HepG2 (cell line): ENCODE measurements around the gene CCDC158. TPM values are rescaled to one million over a fixed set of nuclear protein-coding genes. Genes with fewer than 3 reads are reported as not detected.

ENCODE experiments used
- AGO1 ChIP-seq: fragments of 200-400 bp; formaldehyde crosslinking; IDR thresholded peaks from 2 replicates; pipeline ENCODE4 v1.6.1; 2017; ENCODE audit warnings: mild to moderate bottlenecking, low read depth, low read length, moderate library complexity; ENCODE audit not compliant: poor library complexity, severe bottlenecking
- ARHGAP35 ChIP-seq: sonication (generic); formaldehyde crosslinking; IDR thresholded peaks from 2 replicates; pipeline ENCODE4 v1.9.0; 2022; ENCODE audit warnings: mild to moderate bottlenecking, inconsistent platforms, moderate library complexity, missing genetic modification reagents, borderline replicate concordance
- CCDC6 ChIP-seq: sonication (generic); formaldehyde crosslinking; IDR thresholded peaks from 2 replicates; pipeline ENCODE4 v1.8.1; 2022; ENCODE audit warnings: mild to moderate bottlenecking, missing genetic modification reagents, moderate library complexity
- FOXO1 ChIP-seq: sonication (generic); formaldehyde crosslinking; IDR thresholded peaks from 2 replicates; pipeline ENCODE4 v1.4.0; 2020; ENCODE audit warnings: missing genetic modification reagents
- HNF1B ChIP-seq: sonication (generic); formaldehyde crosslinking; IDR thresholded peaks from 2 replicates; pipeline ENCODE4 v1.5.1; 2020; ENCODE audit warnings: mild to moderate bottlenecking, moderate library complexity, missing genetic modification reagents
- KDM4B ChIP-seq: sonication (generic); formaldehyde crosslinking; IDR thresholded peaks from 2 replicates; pipeline ENCODE4 v1.4.0; 2020; ENCODE audit warnings: missing genetic modification reagents
- MIER3 ChIP-seq: IDR thresholded peaks from 2 replicates; pipeline ENCODE4 v1.6.1; 2016; ENCODE audit warnings: missing compliant biosample characterization, borderline replicate concordance
- MTERF4 ChIP-seq: sonication (generic); formaldehyde crosslinking; IDR thresholded peaks from 2 replicates; pipeline ENCODE4 v1.8.0; 2023; ENCODE audit warnings: mild to moderate bottlenecking, missing genetic modification reagents
- MXD1 ChIP-seq: sonication (generic); formaldehyde crosslinking; IDR thresholded peaks from 2 replicates; pipeline ENCODE4 v1.4.0; 2020; ENCODE audit warnings: mild to moderate bottlenecking, missing genetic modification reagents
- POLR2A ChIP-seq, 2 experiments: IDR thresholded peaks; 2 replicates each; pipeline ENCODE4 v1.6.1; 2011; ENCODE audit warnings: low read depth in 2 of 2, low read length in 2 of 2, mild to moderate bottlenecking in 1 of 2, moderate library complexity in 1 of 2; ENCODE audit not compliant: insufficient read depth in 1 of 2
- RAD21 ChIP-seq: fragments of 450-650 bp; formaldehyde crosslinking; IDR thresholded peaks from 2 replicates; pipeline ENCODE4 v1.5.0; 2020; ENCODE audit warnings: mild to moderate bottlenecking
- RBM22 ChIP-seq: fragments of 200-400 bp; formaldehyde crosslinking; optimal IDR thresholded peaks from 2 replicates; pipeline ENCODE3; 2017; ENCODE audit warnings: mild to moderate bottlenecking, low read length, moderate library complexity
- SIN3A ChIP-seq: IDR thresholded peaks from 2 replicates; pipeline ENCODE4 v1.6.1; 2011; ENCODE audit warnings: low read depth, mild to moderate bottlenecking, control low read depth, low read length, borderline replicate concordance
- TFE3 ChIP-seq: IDR thresholded peaks from 2 replicates; pipeline ENCODE4 v1.6.1; 2016
- ZNF224 ChIP-seq: sonication (generic); formaldehyde crosslinking; IDR thresholded peaks from 2 replicates; pipeline ENCODE4 v1.5.0; 2020; ENCODE audit warnings: mild to moderate bottlenecking, missing genetic modification reagents
- ZNF235 ChIP-seq: sonication (generic); formaldehyde crosslinking; IDR thresholded peaks from 2 replicates; pipeline ENCODE4 v1.8.1; 2023; ENCODE audit warnings: mild to moderate bottlenecking, missing genetic modification reagents, borderline replicate concordance
- ZNF431 ChIP-seq: sonication (generic); formaldehyde crosslinking; IDR thresholded peaks from 2 replicates; pipeline ENCODE4 v1.9.0; 2022; ENCODE audit warnings: missing genetic modification reagents, low read depth, mild to moderate bottlenecking, borderline replicate concordance
- ZNF44 ChIP-seq: sonication (generic); formaldehyde crosslinking; IDR thresholded peaks from 2 replicates; pipeline ENCODE4 v1.5.1; 2020; ENCODE audit warnings: mild to moderate bottlenecking, missing genetic modification reagents
- ZNF543 ChIP-seq: sonication (generic); formaldehyde crosslinking; IDR thresholded peaks from 2 replicates; pipeline ENCODE4 v1.4.0; 2020; ENCODE audit warnings: mild to moderate bottlenecking, missing genetic modification reagents
- ZNF557 ChIP-seq: sonication (generic); formaldehyde crosslinking; IDR thresholded peaks from 2 replicates; pipeline ENCODE4 v1.4.0; 2020; ENCODE audit warnings: missing genetic modification reagents
- ZNF570 ChIP-seq: sonication (generic); formaldehyde crosslinking; IDR thresholded peaks from 2 replicates; pipeline ENCODE4 v1.4.0; 2020; ENCODE audit warnings: mild to moderate bottlenecking, missing genetic modification reagents, borderline replicate concordance
- ZNF720 ChIP-seq: sonication (generic); formaldehyde crosslinking; IDR thresholded peaks from 2 replicates; pipeline ENCODE4 v1.4.0; 2020; ENCODE audit warnings: missing genetic modification reagents
- ZNF724P ChIP-seq: sonication (generic); formaldehyde crosslinking; IDR thresholded peaks from 2 replicates; pipeline ENCODE4 v1.8.0; 2022; ENCODE audit warnings: missing genetic modification reagents, borderline replicate concordance
- ZSCAN5A ChIP-seq: sonication (generic); formaldehyde crosslinking; IDR thresholded peaks from 2 replicates; pipeline ENCODE4 v1.8.0; 2022; ENCODE audit warnings: mild to moderate bottlenecking, missing genetic modification reagents, borderline replicate concordance
- polyA plus RNA-seq, 8 experiments: library from polyadenylated mRNA; depleted of rRNA in 3 of 8; stranded (reverse) in 7 of 8; unstranded in 1 of 8; fragments of >200 nt; fragmentation: Illumina TruSeq in 4 of 8; extraction: Trizol in 4 of 8; gene quantifications; 2 replicates each; pipeline versions ENCODE4 v1.2.1 to v1.2.3, GENCODE V29; 2011 to 2016; ENCODE audit warnings: low read depth in 4 of 8, missing spikeins in 1 of 8, mixed read lengths in 1 of 8; ENCODE audit not compliant: insufficient read depth in 1 of 8
- total RNA-seq, 5 experiments: library from RNA; depleted of rRNA; stranded (reverse); fragments of >200 nt; fragmentation: Illumina TruSeq; extraction: Trizol; gene quantifications; 2 replicates each; pipeline ENCODE4 v1.2.3, GENCODE V29; 2016; ENCODE audit warnings: low read depth in 1 of 5

The CCDC158 gene
- total and polyA plus RNA-seq, 2 of the 13 experiments (the other 11 are each of a cell fraction or from before 2014, with no cell fraction given) = not detected

- TF ChIP-seq MXD1 (0 out of 2 replicates have a peak, but pooled peaks have one; percentile 60), TFE3 (no peak; the same call in 1 of the 2 replicates), ZNF543 (peak; percentile 84), ZNF431 (peak; percentile 49; the same call in 1 of the 2 replicates), ZNF724P (CRISPR knock-in tag) (no peak), HNF1B (CRISPR knock-in tag) (no peak), ZNF235 (no peak), ZNF224 (CRISPR knock-in tag) (peak; percentile 68), KDM4B (no peak), SIN3A (peak; percentile 18; the same call in 1 of the 2 replicates), AGO1 (no peak), ZNF44 (CRISPR knock-in tag) (no peak), MIER3 (CRISPR knock-in tag) (no peak), ZNF557 (CRISPR knock-in tag) (no peak), ZNF720 (CRISPR knock-in tag) (no peak), ZSCAN5A (CRISPR knock-in tag) (peak; percentile 19; the same call in 1 of the 2 replicates), RAD21 (CRISPR knock-in tag) (no peak), ARHGAP35 (CRISPR knock-in tag) (peak; percentile 89; the same call in 1 of the 2 replicates), POLR2A (IDR thresholded peaks at IDR 0.05; ENCODE audit: insufficient read depth in 1 of 2, low read depth in 2 of 2, low read length in 2 of 2) (peak; percentile 34 to 76; a peak in 3 of 4 replicates), FOXO1 (no peak), ZNF570 (CRISPR knock-in tag) (no peak), MTERF4 (CRISPR knock-in tag) (0 out of 2 replicates have a peak, but pooled peaks have one; percentile 70), CCDC6 (CRISPR knock-in tag) (no peak; the same call in 1 of the 2 replicates), RBM22 (no peak)
Measured at GRCh38 chr4:76305971-76306881, 114.7 kb downstream of the CCDC158 start, which contains the start of gene STBD1 (continued).
